ENCODE results near the gene USP10.

GRCh38 chr16:84677017-84677803 lies 22.6 kb upstream of the USP10 start:
- TF ChIP-seq CTCF (IDR thresholded peaks at IDR 0.05) (no peak), POLR2A (IDR thresholded peaks at IDR 0.05) (no peak)
